GM12801 (cell line): ENCODE data around the gene KCNQ1OT1.

Source experiments
- TF ChIP-seq, protein P1 (sequence below): IDR thresholded peaks from one replicate; pipeline ENCODE4 v1.5.1; 2011; ENCODE audit warnings: control low read depth; ENCODE audit not compliant: insufficient read length; ENCODE audit errors: extremely low read depth

The KCNQ1OT1 gene

DNA sequence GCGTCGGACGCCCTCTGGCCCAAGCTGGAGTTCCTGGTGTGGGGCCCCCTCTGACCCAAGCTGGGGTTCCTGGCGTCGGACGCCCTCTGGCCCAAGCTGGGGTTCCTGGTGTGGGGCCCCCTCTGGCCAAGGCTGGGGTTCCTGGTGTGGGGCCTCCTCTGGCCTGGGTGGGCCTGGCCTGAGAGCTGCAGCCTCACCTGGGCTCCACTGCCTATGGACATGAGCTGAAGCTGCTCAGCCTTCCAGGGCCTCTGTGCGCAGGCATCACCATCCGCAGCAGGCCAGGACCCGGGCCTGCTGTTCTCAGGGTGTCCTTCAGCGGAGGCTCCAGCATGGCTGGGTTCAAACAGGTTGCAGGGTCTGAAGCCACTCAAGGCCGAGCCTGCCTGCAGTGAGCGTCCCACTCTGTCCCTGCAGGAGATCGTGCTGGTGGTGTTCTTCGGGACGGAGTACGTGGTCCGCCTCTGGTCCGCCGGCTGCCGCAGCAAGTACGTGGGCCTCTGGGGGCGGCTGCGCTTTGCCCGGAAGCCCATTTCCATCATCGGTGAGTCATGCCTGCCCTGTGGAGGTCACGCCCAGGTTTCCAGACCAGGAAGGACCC is 129.5 kb downstream of the KCNQ1OT1 start:
- TF ChIP-seq, protein P1, sequence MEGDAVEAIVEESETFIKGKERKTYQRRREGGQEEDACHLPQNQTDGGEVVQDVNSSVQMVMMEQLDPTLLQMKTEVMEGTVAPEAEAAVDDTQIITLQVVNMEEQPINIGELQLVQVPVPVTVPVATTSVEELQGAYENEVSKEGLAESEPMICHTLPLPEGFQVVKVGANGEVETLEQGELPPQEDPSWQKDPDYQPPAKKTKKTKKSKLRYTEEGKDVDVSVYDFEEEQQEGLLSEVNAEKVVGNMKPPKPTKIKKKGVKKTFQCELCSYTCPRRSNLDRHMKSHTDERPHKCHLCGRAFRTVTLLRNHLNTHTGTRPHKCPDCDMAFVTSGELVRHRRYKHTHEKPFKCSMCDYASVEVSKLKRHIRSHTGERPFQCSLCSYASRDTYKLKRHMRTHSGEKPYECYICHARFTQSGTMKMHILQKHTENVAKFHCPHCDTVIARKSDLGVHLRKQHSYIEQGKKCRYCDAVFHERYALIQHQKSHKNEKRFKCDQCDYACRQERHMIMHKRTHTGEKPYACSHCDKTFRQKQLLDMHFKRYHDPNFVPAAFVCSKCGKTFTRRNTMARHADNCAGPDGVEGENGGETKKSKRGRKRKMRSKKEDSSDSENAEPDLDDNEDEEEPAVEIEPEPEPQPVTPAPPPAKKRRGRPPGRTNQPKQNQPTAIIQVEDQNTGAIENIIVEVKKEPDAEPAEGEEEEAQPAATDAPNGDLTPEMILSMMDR, result no peak

DNA sequence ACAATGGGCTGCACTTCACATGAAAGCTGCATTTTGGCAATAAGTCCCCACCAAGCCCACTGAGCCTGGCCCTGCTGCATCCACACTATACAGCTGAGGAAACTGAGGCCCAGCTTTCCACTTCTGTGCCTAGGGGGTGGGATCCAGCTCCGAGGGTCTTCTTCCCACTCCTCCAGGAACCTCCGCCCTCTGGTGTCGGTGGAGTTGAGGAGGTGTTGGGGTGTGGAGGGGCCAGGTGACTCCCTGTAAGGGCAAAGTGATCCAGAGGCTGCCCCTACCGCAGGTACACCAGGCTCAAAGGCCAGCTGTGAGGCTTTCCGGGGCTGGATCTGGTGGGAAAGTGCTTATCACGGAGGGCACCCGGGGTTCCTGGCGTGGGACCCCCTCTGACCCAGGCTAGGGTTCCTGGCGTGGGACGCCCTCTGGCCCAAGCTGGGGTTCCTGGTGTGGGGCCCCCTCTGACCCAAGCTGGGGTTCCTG is 130.0 kb downstream of the KCNQ1OT1 start:
- TF ChIP-seq, protein P1, result no peak

DNA sequence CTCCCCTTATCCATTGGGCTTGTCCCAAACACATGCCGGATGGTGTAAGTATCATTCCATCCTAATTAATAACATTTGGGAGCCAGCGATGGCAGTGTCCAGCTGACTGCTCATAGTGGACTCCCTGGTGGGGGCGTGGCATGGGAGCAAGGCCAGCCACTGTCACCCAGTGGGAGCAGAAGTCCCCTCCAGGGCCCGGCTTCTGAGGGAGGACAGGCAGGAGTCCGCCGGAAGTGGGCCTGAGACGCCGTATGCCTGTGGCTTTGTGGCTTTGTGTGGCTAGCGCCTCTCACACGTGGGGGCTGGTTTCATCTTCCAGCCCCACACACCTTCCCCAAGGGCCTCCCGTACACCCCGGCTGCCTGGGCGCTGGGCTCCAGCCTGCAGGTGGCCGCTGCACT is 130.5 kb downstream of the KCNQ1OT1 start:
- TF ChIP-seq, protein P1, result no peak

DNA sequence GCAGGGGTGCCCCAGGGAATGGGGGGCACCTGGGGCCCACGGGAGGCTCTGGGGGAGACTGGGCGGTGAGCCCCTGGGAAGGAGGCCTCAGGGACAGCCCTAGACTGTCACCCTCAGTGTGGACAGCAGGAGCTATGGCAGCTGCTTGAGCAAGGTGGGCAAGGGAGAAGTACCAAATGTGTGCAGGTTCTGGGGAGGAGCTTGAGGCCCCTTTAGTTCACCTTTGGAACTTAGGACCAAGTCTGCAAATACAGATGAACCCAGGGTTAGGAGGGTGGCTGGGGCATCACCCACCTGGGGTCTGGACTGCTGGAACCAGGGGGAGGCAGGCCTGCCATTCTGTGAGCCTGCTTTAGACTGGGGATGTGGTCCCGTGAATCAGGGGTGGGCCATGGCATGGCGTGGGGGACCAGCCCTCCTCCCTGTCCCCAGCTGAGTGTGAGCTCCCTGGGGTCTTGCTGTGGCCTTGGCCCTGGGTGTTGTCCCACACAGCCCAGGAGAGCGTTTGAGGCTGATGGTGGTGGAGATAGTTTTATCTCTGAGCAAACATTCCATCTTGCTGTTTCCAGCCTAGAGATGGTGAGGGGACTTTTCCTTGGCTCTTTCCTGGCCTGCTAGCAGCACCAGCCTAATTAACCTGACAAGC is 132.6 kb downstream of the KCNQ1OT1 start:
- TF ChIP-seq, protein P1, result no peak

DNA sequence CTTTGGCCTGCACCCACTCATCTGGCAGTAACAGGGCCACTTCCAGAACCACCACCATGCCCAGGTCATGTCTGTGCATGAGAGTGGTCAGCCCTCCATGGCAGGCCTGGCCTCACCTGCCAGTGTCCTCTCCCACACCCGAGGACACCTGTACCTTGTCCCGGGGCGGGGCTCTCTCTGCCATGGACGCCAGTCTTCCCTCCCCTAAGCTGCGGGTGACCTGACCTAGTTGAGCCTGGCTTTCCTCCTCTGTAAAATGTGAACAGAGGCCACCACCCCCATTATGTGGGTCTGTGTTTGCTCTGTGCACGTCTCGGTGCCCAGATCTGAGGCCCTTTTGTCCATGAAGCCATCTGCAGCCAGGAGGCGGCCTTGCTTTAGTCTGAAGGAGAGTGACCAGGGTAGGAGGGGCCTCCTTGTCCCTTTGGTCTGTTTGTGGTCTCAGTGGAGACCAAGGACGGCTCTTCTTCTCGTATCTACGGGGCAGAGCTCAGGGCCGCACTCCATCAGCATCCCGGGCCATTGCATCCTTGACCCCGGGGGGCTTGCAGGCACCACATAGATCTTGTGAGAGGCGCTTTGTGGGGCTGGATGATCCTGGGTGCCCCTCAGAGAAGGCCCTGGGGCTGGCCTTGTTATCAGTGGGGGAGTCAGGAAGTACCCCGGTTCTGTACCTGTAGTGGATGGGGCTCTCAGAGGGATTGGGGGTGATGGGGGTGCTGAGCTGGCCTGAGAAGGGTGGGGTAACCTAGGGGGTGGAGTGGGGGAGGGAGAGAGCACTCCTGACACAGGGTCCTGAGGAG is 133.4 kb downstream of the KCNQ1OT1 start:
- TF ChIP-seq, protein P1, result no peak

DNA sequence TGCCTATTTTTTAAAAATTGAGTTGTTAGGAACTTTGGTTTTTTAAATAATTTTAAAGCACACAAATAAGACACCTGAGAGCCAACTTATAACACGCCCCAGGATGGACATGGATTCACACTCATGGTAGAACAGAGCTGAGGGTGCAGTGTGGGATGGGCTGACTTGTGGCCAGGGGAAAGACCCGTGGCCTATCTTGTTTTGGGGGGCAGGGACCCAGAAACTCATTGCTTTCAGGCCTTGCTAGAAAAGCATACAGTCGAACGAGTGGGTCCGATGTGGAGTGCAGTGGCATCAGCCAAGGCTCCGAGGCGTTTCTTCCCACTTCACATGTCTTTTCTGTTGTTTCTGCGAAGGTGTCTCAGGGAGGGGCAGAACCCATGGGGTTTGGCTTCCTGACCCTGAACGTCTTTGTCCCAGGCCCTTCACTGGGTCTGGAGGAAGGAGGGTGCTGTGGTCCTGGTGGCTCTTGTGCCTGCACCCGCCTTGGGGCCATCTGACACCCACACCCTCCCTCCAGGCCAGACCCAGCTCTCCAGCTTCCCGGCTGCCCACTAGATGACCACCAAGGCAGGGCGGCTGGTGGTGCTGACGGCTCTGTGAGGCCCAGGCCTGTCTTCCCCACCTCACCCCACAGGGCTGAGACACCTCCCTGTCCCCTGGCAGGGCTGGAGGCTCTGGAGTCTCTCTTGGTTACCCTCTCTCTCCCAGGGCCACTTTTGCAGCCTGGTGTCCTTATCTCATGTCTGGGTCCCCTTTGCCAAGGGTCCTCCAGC is 134.2 kb downstream of the KCNQ1OT1 start:
- TF ChIP-seq, protein P1, result no peak
